ENCODE data around the gene BBC3. TPM values are rescaled to one million over a fixed set of nuclear protein-coding genes. Genes with fewer than 3 reads are reported as not detected.
A peak's percentile ranks its signal among the peaks of the same experiment; 100 is the strongest.

Gene BBC3
- total and polyA plus RNA-seq, 2 experiments from 2014 or later: 9.9 to 14.7 TPM

DNA sequence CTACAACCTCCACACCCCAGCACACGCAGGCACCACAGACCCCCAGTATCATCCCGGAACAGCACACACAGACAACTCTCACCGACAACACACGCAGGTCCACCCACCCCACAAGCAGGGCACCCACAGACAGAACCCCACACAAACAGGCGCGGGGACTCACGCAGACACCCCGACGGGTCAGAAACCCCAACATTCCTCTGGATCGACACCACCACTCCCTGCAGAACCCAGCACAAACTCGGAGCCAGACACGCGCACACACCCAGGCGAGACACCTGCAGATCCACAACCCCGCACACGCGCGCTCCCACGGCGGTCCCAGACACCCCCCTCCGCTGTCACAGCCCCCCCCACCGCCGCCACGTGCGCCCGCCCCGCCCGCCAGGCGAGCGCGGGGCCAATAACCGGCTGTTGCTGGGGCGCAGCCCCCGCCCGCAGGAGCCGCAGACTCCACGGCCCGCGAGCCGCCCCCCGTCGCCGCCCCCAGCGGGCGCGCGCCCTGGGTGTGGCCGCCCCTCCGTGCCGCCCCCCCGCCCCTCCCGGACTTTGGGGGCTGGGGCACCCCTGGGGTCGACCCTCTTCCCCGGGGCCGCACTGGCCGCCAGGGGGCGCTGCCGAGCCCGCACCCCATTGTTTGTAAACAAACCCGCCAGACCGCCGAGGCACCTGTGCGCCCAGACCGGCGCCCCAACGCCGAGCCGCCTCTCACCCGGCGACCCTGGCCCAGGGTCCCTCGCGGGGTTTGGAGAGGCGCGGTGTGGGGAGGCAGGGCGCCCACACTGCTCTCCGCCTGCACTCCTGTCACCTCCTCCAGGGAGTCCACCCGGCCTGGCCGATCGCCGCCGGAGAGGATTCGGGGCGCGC lies 712 bp downstream of the BBC3 start:
- no peaks in the 10 kb centered on the region for H3K36me3 ChIP-seq (replicated peaks; ENCODE audit: insufficient read depth, low read depth)
- H3K9me3 ChIP-seq (ENCODE audit: low read depth): no peaks in the 10 kb centered on the region
- H4K20me1 ChIP-seq (ENCODE audit: insufficient read depth, poor library complexity, severe bottlenecking): peaks cover 2% of the 10 kb centered on the region
- H3K9me2 ChIP-seq (replicated peaks; ENCODE audit: insufficient read depth): no peaks in the 10 kb centered on the region
- H3K27me3 ChIP-seq: no peaks in the 10 kb centered on the region
- TF ChIP-seq CTCF (IDR thresholded peaks at IDR 0.05; ENCODE audit: poor library complexity) (peak; percentile 71), EZH2phosphoT487 (IDR thresholded peaks at IDR 0.05; ENCODE audit: low read depth, severe bottlenecking, unreplicated experiment) (no peak), EZH2 (IDR thresholded peaks at IDR 0.05; ENCODE audit: borderline replicate concordance) (no peak)
- peak overlapping the region; percentile 40 for H2AFZ ChIP-seq
- WGBS (ENCODE audit: low lambda C conversion rate, missing lambda C conversion rate): 2% methylated on average over 37 of the region's 84 CpGs
- peak overlapping the region; percentile 98 for H3K4me2 ChIP-seq
- DNase-seq (ENCODE audit: low spot score): peak; percentile 77
- H3K4me3 ChIP-seq: peak overlapping the region; percentile 97
- peaks cover 38% of the 10 kb centered on the region for H3K4me1 ChIP-seq (ENCODE audit: insufficient read depth)
- H3K79me2 ChIP-seq: peaks cover 26% of the 10 kb centered on the region
- peak overlapping the region; percentile 99 for H3K27ac ChIP-seq

- Histone ChIP-seq H3K36me3 (replicated peaks; ENCODE audit: insufficient read depth, low read depth) (no peaks in the 10 kb centered on the region), H2AFZ (no peak overlapping the region), H3K4me2 (peak overlapping the region; percentile 98), H3K27me3 (no peaks in the 10 kb centered on the region), H3K9me3 (ENCODE audit: low read depth) (no peaks in the 10 kb centered on the region), H3K9me2 (replicated peaks; ENCODE audit: insufficient read depth) (no peaks in the 10 kb centered on the region), H3K4me1 (ENCODE audit: insufficient read depth) (peaks cover 38% of the 10 kb centered on the region), H3K79me2 (peaks cover 28% of the 10 kb centered on the region), H4K20me1 (ENCODE audit: insufficient read depth, poor library complexity, severe bottlenecking) (peaks cover 2% of the 10 kb centered on the region), H3K4me3 (peak overlapping the region; percentile 97), H3K27ac (peak overlapping the region; percentile 99)
- TF ChIP-seq EZH2 (IDR thresholded peaks at IDR 0.05; ENCODE audit: borderline replicate concordance) (no peak), EZH2phosphoT487 (IDR thresholded peaks at IDR 0.05; ENCODE audit: low read depth, severe bottlenecking, unreplicated experiment) (no peak), CTCF (IDR thresholded peaks at IDR 0.05; ENCODE audit: poor library complexity) (no peak)
- WGBS (ENCODE audit: low lambda C conversion rate, missing lambda C conversion rate): 12% methylated on average over 9 of the region's 9 CpGs
- peak; percentile 39 for DNase-seq (ENCODE audit: low spot score)
Measured at GRCh38 chr19:47229676-47230053, 1.3 kb downstream of the BBC3 start.

- H4K20me1 ChIP-seq (ENCODE audit: insufficient read depth, poor library complexity, severe bottlenecking): peaks cover 2% of the 10 kb centered on the region
- H3K9me3 ChIP-seq (ENCODE audit: low read depth): no peaks in the 10 kb centered on the region
- H3K27me3 ChIP-seq: no peaks in the 10 kb centered on the region
- no peaks in the 10 kb centered on the region for H3K9me2 ChIP-seq (replicated peaks; ENCODE audit: insufficient read depth)
- DNase-seq (ENCODE audit: low spot score): peak; percentile 42
- WGBS (ENCODE audit: low lambda C conversion rate, missing lambda C conversion rate): 45% methylated on average over 10 of the region's 10 CpGs
- peaks cover 38% of the 10 kb centered on the region for H3K4me1 ChIP-seq (ENCODE audit: insufficient read depth)
- TF ChIP-seq EZH2 (IDR thresholded peaks at IDR 0.05; ENCODE audit: borderline replicate concordance) (no peak), CTCF (IDR thresholded peaks at IDR 0.05; ENCODE audit: poor library complexity) (no peak), EZH2phosphoT487 (IDR thresholded peaks at IDR 0.05; ENCODE audit: low read depth, severe bottlenecking, unreplicated experiment) (no peak)
- H3K36me3 ChIP-seq (replicated peaks; ENCODE audit: insufficient read depth, low read depth): no peaks in the 10 kb centered on the region
- H3K79me2 ChIP-seq: peaks cover 33% of the 10 kb centered on the region
- no peak overlapping the region for H2AFZ ChIP-seq
- H3K27ac ChIP-seq: peak overlapping the region; percentile 99
- peak overlapping the region; percentile 97 for H3K4me3 ChIP-seq
- peak overlapping the region; percentile 98 for H3K4me2 ChIP-seq
Measured at GRCh38 chr19:47228937-47229675, 1.9 kb downstream of the BBC3 start.

Data from hepatocyte (in vitro differentiated cells).